SK-N-SH treated with all-trans-retinoic acid at 6 μM for 48 hours (cell line): Measurements from ENCODE around the gene SMCR8.

ENCODE experiments used
- ATAC-seq: fragments of 200-7000 bp; cut with Tn5 transposase; 3 replicates; pipeline ENCODE4 v1.9.1; 2020; ENCODE audit warnings: mild to moderate bottlenecking, moderate library complexity
- BACH2 ChIP-seq: fragments of 250-450 bp; sonication (Bioruptor Pico); IDR thresholded peaks from 2 replicates; pipeline ENCODE4 v1.9.0; 2021; ENCODE audit warnings: mild to moderate bottlenecking, borderline replicate concordance
- ESRRG ChIP-seq: fragments of 250-450 bp; sonication (Bioruptor Pico); IDR thresholded peaks from 2 replicates; pipeline ENCODE4 v1.6.1; 2021; ENCODE audit warnings: mild to moderate bottlenecking
- GLIS3 ChIP-seq: fragments of 250-450 bp; sonication (Bioruptor Pico); IDR thresholded peaks from 2 replicates; pipeline ENCODE4 v1.5.0; 2020; ENCODE audit warnings: mild to moderate bottlenecking, moderate library complexity
- ISL1 ChIP-seq: fragments of 250-450 bp; sonication (Bioruptor Pico); IDR thresholded peaks from 2 replicates; pipeline ENCODE4 v2.1.2; 2022; ENCODE audit warnings: mild to moderate bottlenecking, moderate library complexity
- OSR1 ChIP-seq: fragments of 250-450 bp; sonication (Bioruptor Pico); IDR thresholded peaks from 2 replicates; pipeline ENCODE4 v1.8.0; 2022; ENCODE audit warnings: moderate library complexity, mild to moderate bottlenecking, inconsistent platforms
- PPARA ChIP-seq: fragments of 250-450 bp; sonication (Bioruptor Pico); IDR thresholded peaks from 2 replicates; pipeline ENCODE4 v1.5.0; 2020; ENCODE audit warnings: mild to moderate bottlenecking, borderline replicate concordance
- RARB ChIP-seq: fragments of 250-450 bp; sonication (Bioruptor Pico); IDR thresholded peaks from 2 replicates; pipeline ENCODE4 v1.8.0; 2021; ENCODE audit warnings: mild to moderate bottlenecking, moderate library complexity
- SNAI2 ChIP-seq: fragments of 250-450 bp; sonication (Bioruptor Pico); IDR thresholded peaks from 2 replicates; pipeline ENCODE4 v1.5.0; 2020; ENCODE audit warnings: mild to moderate bottlenecking, moderate library complexity
- TCF4 ChIP-seq: fragments of 250-450 bp; sonication (Bioruptor Pico); IDR thresholded peaks from 2 replicates; pipeline ENCODE4 v1.8.0; 2021; ENCODE audit warnings: mild to moderate bottlenecking, moderate library complexity, borderline replicate concordance
- TOX ChIP-seq: fragments of 250-450 bp; sonication (Bioruptor Pico); IDR thresholded peaks from 2 replicates; pipeline ENCODE4 v1.8.0; 2021; ENCODE audit warnings: mild to moderate bottlenecking, moderate library complexity, borderline replicate concordance
- ZC3H10 ChIP-seq: fragments of 250-450 bp; sonication (Bioruptor Pico); IDR thresholded peaks from 2 replicates; pipeline ENCODE4 v1.5.1; 2021; ENCODE audit warnings: mild to moderate bottlenecking, moderate library complexity
- ZFP3 ChIP-seq: fragments of 250-450 bp; sonication (Bioruptor Pico); IDR thresholded peaks from 2 replicates; pipeline ENCODE4 v1.5.0; 2020; ENCODE audit warnings: mild to moderate bottlenecking, moderate library complexity
- ZNF565 ChIP-seq: fragments of 450-650 bp; formaldehyde crosslinking; conservative IDR thresholded peaks from 2 replicates; pipeline ENCODE4 v1.5.0; 2020; ENCODE audit warnings: low read depth, mild to moderate bottlenecking, moderate library complexity
- ZNF70 ChIP-seq: fragments of 450-650 bp; formaldehyde crosslinking; IDR thresholded peaks from 2 replicates; pipeline ENCODE4 v1.5.0; 2020; ENCODE audit warnings: mild to moderate bottlenecking, moderate library complexity
- ZNF8 ChIP-seq: fragments of 450-650 bp; formaldehyde crosslinking; IDR thresholded peaks from 2 replicates; pipeline ENCODE4 v1.5.0; 2020; ENCODE audit warnings: mild to moderate bottlenecking, moderate library complexity
- TF ChIP-seq, protein P1 (sequence below): fragments of 250-450 bp; sonication (Bioruptor Pico); IDR thresholded peaks from 2 replicates; pipeline ENCODE4 v1.8.0; 2021; ENCODE audit warnings: low read depth, mild to moderate bottlenecking, moderate library complexity, borderline replicate concordance
- TF ChIP-seq, protein P2 (sequence below): fragments of 250-450 bp; sonication (Bioruptor Pico); IDR thresholded peaks from 2 replicates; pipeline ENCODE4 v1.5.0; 2020; ENCODE audit warnings: mild to moderate bottlenecking, moderate library complexity
- TF ChIP-seq, protein P3 (sequence below): fragments of 250-450 bp; sonication (Bioruptor Pico); IDR thresholded peaks from 2 replicates; pipeline ENCODE4 v1.8.0; 2020; ENCODE audit warnings: mild to moderate bottlenecking, moderate library complexity, borderline replicate concordance
- TF ChIP-seq, protein P4 (sequence below): fragments of 250-450 bp; sonication (Bioruptor Pico); IDR thresholded peaks from 2 replicates; pipeline ENCODE4 v1.5.1; 2021; ENCODE audit warnings: mild to moderate bottlenecking, moderate library complexity
- TF ChIP-seq, protein P5 (sequence below): fragments of 250-450 bp; sonication (Bioruptor Pico); IDR thresholded peaks from 2 replicates; pipeline ENCODE4 v1.5.1; 2020; ENCODE audit warnings: low read depth, mild to moderate bottlenecking, moderate library complexity

SMCR8 gene

DNA sequence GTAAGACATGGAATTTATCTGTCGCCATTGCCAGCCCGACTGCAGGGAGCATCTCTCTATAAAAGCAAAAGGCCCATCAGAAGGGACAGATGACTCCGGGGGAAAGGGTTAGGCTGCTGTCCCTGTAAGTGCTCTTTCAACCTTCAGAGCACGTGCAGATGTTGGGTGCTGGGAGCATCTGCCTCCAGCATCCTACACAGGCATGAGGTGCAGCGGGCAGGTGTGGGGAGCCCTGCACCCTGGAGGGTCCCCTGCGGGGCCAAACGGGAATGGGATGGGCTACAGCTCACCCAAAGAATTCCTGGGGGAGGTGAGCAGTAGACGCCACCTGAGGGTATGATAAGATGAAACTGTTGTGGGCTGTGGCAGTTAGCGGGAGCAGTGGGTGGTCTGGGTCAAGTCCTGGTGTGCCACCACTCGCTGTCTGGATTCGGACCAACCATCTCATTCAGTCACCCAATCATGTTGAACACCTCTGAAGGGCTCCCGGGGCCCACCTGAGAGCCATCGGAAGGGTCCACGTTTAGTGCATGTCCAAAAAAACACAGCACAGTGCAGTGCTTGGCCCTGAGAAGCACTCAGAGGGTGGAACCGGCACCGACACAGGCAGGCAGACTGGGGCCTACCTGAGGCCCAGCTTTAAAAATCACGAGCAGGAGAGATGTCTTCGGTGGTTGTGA, 3.8 kb downstream of the SMCR8 start (continued):
- TF ChIP-seq, protein P1, sequence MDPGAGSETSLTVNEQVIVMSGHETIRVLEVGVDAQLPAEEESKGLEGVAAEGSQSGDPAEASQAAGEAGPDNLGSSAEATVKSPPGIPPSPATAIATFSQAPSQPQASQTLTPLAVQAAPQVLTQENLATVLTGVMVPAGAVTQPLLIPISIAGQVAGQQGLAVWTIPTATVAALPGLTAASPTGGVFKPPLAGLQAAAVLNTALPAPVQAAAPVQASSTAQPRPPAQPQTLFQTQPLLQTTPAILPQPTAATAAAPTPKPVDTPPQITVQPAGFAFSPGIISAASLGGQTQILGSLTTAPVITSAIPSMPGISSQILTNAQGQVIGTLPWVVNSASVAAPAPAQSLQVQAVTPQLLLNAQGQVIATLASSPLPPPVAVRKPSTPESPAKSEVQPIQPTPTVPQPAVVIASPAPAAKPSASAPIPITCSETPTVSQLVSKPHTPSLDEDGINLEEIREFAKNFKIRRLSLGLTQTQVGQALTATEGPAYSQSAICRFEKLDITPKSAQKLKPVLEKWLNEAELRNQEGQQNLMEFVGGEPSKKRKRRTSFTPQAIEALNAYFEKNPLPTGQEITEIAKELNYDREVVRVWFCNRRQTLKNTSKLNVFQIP (CRISPR knock-in tag) = no peak
- TF ChIP-seq, protein P2, sequence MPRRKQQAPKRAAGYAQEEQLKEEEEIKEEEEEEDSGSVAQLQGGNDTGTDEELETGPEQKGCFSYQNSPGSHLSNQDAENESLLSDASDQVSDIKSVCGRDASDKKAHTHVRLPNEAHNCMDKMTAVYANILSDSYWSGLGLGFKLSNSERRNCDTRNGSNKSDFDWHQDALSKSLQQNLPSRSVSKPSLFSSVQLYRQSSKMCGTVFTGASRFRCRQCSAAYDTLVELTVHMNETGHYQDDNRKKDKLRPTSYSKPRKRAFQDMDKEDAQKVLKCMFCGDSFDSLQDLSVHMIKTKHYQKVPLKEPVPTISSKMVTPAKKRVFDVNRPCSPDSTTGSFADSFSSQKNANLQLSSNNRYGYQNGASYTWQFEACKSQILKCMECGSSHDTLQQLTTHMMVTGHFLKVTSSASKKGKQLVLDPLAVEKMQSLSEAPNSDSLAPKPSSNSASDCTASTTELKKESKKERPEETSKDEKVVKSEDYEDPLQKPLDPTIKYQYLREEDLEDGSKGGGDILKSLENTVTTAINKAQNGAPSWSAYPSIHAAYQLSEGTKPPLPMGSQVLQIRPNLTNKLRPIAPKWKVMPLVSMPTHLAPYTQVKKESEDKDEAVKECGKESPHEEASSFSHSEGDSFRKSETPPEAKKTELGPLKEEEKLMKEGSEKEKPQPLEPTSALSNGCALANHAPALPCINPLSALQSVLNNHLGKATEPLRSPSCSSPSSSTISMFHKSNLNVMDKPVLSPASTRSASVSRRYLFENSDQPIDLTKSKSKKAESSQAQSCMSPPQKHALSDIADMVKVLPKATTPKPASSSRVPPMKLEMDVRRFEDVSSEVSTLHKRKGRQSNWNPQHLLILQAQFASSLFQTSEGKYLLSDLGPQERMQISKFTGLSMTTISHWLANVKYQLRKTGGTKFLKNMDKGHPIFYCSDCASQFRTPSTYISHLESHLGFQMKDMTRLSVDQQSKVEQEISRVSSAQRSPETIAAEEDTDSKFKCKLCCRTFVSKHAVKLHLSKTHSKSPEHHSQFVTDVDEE (CRISPR knock-in tag) = no peak

DNA sequence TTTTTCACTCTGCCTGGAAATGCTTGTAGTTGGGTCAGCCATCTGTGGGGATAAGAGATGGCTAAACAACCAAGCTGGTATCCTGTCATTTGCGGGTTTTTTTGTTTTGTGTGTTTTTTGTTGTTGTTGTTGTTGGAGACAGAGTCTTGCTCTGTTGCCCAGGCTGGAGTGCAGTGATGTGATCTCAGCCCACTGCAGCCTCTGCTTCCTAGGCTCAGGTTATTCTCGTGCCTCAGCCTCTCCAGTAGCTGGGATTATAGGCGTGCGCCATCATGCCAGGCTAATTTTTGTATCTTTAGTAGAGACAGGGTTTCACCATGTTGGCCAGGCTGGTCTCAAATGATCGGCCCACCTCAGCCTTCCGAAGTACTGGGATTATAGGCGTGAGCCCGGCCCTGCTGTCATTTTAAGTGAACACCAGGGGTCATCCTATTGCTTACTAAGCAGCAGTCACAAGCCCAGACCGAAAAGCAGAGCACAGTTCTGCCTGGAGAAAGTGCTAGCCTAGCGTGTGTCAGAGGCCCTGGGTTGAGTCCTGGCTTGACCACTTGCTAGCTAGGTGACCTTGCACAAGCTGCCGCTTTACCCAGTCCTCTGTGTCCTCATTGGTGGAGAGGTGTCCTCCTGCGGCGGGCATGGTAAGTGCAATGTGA, 4.6 kb downstream of the SMCR8 start:
- 0 out of 3 replicates have a peak, but pooled peaks have one; percentile 7 for ATAC-seq
- TF ChIP-seq RARB (CRISPR knock-in tag) (no peak), ZNF70 (CRISPR knock-in tag) (no peak), ZNF565 (CRISPR knock-in tag) (no peak), ISL1 (CRISPR knock-in tag) (no peak), OSR1 (no peak), TOX (CRISPR knock-in tag) (no peak), SNAI2 (CRISPR knock-in tag) (no peak), GLIS3 (no peak), ESRRG (no peak), ZC3H10 (CRISPR knock-in tag) (no peak)
- TF ChIP-seq, protein P3, sequence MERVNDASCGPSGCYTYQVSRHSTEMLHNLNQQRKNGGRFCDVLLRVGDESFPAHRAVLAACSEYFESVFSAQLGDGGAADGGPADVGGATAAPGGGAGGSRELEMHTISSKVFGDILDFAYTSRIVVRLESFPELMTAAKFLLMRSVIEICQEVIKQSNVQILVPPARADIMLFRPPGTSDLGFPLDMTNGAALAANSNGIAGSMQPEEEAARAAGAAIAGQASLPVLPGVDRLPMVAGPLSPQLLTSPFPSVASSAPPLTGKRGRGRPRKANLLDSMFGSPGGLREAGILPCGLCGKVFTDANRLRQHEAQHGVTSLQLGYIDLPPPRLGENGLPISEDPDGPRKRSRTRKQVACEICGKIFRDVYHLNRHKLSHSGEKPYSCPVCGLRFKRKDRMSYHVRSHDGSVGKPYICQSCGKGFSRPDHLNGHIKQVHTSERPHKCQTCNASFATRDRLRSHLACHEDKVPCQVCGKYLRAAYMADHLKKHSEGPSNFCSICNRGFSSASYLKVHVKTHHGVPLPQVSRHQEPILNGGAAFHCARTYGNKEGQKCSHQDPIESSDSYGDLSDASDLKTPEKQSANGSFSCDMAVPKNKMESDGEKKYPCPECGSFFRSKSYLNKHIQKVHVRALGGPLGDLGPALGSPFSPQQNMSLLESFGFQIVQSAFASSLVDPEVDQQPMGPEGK (CRISPR knock-in tag) = no peak
- TF ChIP-seq, protein P4, sequence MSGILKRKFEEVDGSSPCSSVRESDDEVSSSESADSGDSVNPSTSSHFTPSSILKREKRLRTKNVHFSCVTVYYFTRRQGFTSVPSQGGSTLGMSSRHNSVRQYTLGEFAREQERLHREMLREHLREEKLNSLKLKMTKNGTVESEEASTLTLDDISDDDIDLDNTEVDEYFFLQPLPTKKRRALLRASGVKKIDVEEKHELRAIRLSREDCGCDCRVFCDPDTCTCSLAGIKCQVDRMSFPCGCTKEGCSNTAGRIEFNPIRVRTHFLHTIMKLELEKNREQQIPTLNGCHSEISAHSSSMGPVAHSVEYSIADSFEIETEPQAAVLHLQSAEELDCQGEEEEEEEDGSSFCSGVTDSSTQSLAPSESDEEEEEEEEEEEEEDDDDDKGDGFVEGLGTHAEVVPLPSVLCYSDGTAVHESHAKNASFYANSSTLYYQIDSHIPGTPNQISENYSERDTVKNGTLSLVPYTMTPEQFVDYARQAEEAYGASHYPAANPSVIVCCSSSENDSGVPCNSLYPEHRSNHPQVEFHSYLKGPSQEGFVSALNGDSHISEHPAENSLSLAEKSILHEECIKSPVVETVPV (CRISPR knock-in tag) = no peak
- TF ChIP-seq, protein P5, sequence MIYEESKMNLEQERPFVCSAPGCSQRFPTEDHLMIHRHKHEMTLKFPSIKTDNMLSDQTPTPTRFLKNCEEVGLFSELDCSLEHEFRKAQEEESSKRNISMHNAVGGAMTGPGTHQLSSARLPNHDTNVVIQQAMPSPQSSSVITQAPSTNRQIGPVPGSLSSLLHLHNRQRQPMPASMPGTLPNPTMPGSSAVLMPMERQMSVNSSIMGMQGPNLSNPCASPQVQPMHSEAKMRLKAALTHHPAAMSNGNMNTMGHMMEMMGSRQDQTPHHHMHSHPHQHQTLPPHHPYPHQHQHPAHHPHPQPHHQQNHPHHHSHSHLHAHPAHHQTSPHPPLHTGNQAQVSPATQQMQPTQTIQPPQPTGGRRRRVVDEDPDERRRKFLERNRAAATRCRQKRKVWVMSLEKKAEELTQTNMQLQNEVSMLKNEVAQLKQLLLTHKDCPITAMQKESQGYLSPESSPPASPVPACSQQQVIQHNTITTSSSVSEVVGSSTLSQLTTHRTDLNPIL (CRISPR knock-in tag) = no peak
- TF ChIP-seq, protein P1 (CRISPR knock-in tag) = no peak

DNA sequence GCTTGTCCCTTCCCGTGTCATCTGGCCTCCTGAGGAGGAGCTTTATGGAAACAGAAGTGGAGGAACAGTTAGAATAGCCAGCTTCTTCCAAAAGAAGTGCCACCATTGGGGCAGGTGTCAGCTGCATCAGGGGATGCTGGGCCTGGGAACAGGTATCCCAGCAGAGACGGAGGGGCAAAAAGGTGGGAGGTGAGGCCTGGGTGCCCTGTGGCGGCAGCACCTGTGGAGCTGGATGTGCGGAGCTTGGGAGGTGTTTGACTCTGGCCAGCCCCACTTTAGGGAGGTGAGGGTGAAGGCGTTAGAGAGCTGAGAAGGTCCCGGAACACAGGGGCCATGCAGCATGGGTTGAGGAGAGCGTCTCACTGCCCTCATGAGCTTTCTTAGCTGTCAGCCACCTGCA, 5.2 kb downstream of the SMCR8 start:
- ATAC-seq = no peak
- TF ChIP-seq, protein P4 (CRISPR knock-in tag) = no peak
- TF ChIP-seq RARB (CRISPR knock-in tag) (no peak), TCF4 (no peak), ZC3H10 (CRISPR knock-in tag) (no peak), ESRRG (no peak), ZNF70 (CRISPR knock-in tag) (no peak), ZNF8 (CRISPR knock-in tag) (no peak), BACH2 (CRISPR knock-in tag) (no peak), TOX (CRISPR knock-in tag) (no peak), PPARA (CRISPR knock-in tag) (no peak), ZFP3 (CRISPR knock-in tag) (no peak)
- TF ChIP-seq, protein P3 (CRISPR knock-in tag) = no peak
- TF ChIP-seq, protein P5 (CRISPR knock-in tag) = no peak
